Lower lobe of right lung (tissue), 2 donors: ENCODE results near the gene CHAC1. TPM values are rescaled to one million over a fixed set of nuclear protein-coding genes. Genes with fewer than 3 reads are reported as not detected.

Experiments used
- ATAC-seq, 2 donors: fragments of 200-7000 bp; cut with Tn5 transposase; one replicate each; pipeline ENCODE4 v1.9.1; 2020 to 2022; ENCODE audit warnings: mild to moderate bottlenecking in 2 of 2, moderate library complexity in 2 of 2
- DNase-seq: peaks from one replicate; pipeline ENCODE4 v3.0.0-alpha.2; 2020
- H3K27ac ChIP-seq: fragments of 200-600 bp; one replicate; pipeline ENCODE4 v1.8.0; 2022
- H3K27me3 ChIP-seq: fragments of 200-600 bp; one replicate; pipeline ENCODE4 v1.8.0; 2022; ENCODE audit warnings: low read depth
- H3K36me3 ChIP-seq: fragments of 200-600 bp; one replicate; pipeline ENCODE4 v1.8.0; 2022; ENCODE audit warnings: mild to moderate bottlenecking
- H3K4me1 ChIP-seq: fragments of 200-600 bp; one replicate; pipeline ENCODE4 v1.8.0; 2022
- H3K4me3 ChIP-seq: fragments of 200-600 bp; one replicate; pipeline ENCODE4 v1.8.0; 2022; ENCODE audit warnings: mild to moderate bottlenecking
- H3K9me3 ChIP-seq: fragments of 200-600 bp; one replicate; pipeline ENCODE4 v1.8.0; 2022
- CTCF ChIP-seq: fragments of 200-600 bp; IDR thresholded peaks from one replicate; pipeline ENCODE4 v1.8.0; 2022; ENCODE audit warnings: antibody characterized with exemption, mild to moderate bottlenecking
- intact Hi-C: fragments of 100-400 bp; cut with DNase I; formaldehyde crosslinking; loops from one replicate; pipeline ENCODE4 v1.11.0; 2022
- total RNA-seq: library from RNA; stranded (reverse); fragmentation: NEBNext Ultra II Directional; extraction: Animal tissue kit (Norgen Biotek cat#: 25700); gene quantifications from one replicate; pipeline ENCODE4 v1.2.1, GENCODE V29; 2021
- donor health status: DM: no; HTN: yes; CAD: no; lungs with severe emphysema.

CHAC1 gene
- total RNA-seq, 1 donor from 2014 or later = 1.8 TPM

- peaks cover 45% of the 10 kb centered on the region for H3K36me3 ChIP-seq
- intact Hi-C loops = no loop called here
- ATAC-seq (no peak), DNase-seq (no peak)
- H3K27me3 ChIP-seq = no peaks in the 10 kb centered on the region
- no peak overlapping the region for H3K27ac ChIP-seq
- no peak for TF ChIP-seq CTCF
- H3K4me3 ChIP-seq = no peak overlapping the region
- H3K4me1 ChIP-seq = no peaks in the 10 kb centered on the region
- no peaks in the 10 kb centered on the region for H3K9me3 ChIP-seq
Observed at GRCh38 chr15:40974879-40975278, 21.6 kb downstream of the CHAC1 start.

- intact Hi-C loops = no loop called here
- TF ChIP-seq CTCF = no peak
- H3K36me3 ChIP-seq = peaks cover 64% of the 10 kb centered on the region
- no peaks in the 10 kb centered on the region for H3K27me3 ChIP-seq
- DNase-seq (no peak), ATAC-seq (no peak)
- H3K9me3 ChIP-seq = no peaks in the 10 kb centered on the region
- no peaks in the 10 kb centered on the region for H3K4me1 ChIP-seq
- H3K4me3 ChIP-seq = no peak overlapping the region
- no peak overlapping the region for H3K27ac ChIP-seq
Observed at GRCh38 chr15:40976819-40977218, 23.5 kb downstream of the CHAC1 start.

- intact Hi-C loops = no loop called here
- Histone ChIP-seq H3K27ac (no peak overlapping the region), H3K9me3 (no peaks in the 10 kb centered on the region), H3K36me3 (peaks cover 77% of the 10 kb centered on the region), H3K4me3 (no peak overlapping the region), H3K27me3 (no peaks in the 10 kb centered on the region), H3K4me1 (no peaks in the 10 kb centered on the region)
- ATAC-seq = no peak
- DNase-seq = no peak
- no peak for TF ChIP-seq CTCF
Observed at GRCh38 chr15:40978141-40978540, 24.9 kb downstream of the CHAC1 start.

- Histone ChIP-seq H3K27me3 (no peaks in the 10 kb centered on the region), H3K27ac (no peak overlapping the region), H3K36me3 (peaks cover 82% of the 10 kb centered on the region), H3K4me1 (no peaks in the 10 kb centered on the region), H3K9me3 (no peaks in the 10 kb centered on the region), H3K4me3 (no peak overlapping the region)
- intact Hi-C loops = no loop called here
- ATAC-seq = no peak
- no peak for TF ChIP-seq CTCF
- no peak for DNase-seq
Observed at GRCh38 chr15:40978562-40978961, 25.3 kb downstream of the CHAC1 start.

GRCh38 chr15:40981186-40981585 is 27.9 kb downstream of the CHAC1 start:
- ATAC-seq = no peak
- intact Hi-C loops = no loop called here
- Histone ChIP-seq H3K27ac (peak overlapping the region; percentile 11), H3K27me3 (no peaks in the 10 kb centered on the region), H3K4me3 (no peak overlapping the region), H3K36me3 (peaks cover 99% of the 10 kb centered on the region), H3K4me1 (no peaks in the 10 kb centered on the region), H3K9me3 (no peaks in the 10 kb centered on the region)
- no peak for DNase-seq
- TF ChIP-seq CTCF = no peak

- ATAC-seq (peak in 1 of 2 donors; percentile 23), DNase-seq (no peak)
- Histone ChIP-seq H3K4me3 (no peak overlapping the region), H3K27ac (peak overlapping the region; percentile 60), H3K27me3 (no peaks in the 10 kb centered on the region), H3K4me1 (no peaks in the 10 kb centered on the region), H3K9me3 (no peaks in the 10 kb centered on the region), H3K36me3 (peaks cover 99% of the 10 kb centered on the region)
- peak; percentile 18 for TF ChIP-seq CTCF
- intact Hi-C loops = no loop called here
Observed at GRCh38 chr15:40982855-40983254, 29.6 kb downstream of the CHAC1 start.
